ENCODE measurements around the gene MIPEP. TPM values are rescaled to one million over a fixed set of nuclear protein-coding genes. Genes with fewer than 3 reads are reported as not detected.
A peak's percentile ranks its signal among the peaks of the same experiment; 100 is the strongest.

The MIPEP gene
- polyA plus RNA-seq, 1 donor (not counting 4 experiments of a cell fraction or from before 2014, with no cell fraction given), result 35.0 TPM

- DNase-seq (ENCODE audit: low read depth, low spot score) (peak; percentile 73), FAIRE-seq (peak; percentile 78)
- peak overlapping the region; percentile 90 for H3K27ac ChIP-seq (ENCODE audit: control insufficient read depth, insufficient read depth, low read length)
- peak overlapping the region; percentile 64 for H3K9ac ChIP-seq (ENCODE audit: control insufficient read depth, extremely low read depth, insufficient read depth, low read length)
- peak overlapping the region in 2 of 3 experiments; percentile 14 to 57 for H3K4me3 ChIP-seq (ENCODE audit: control insufficient read depth in 2 of 3, extremely low read depth in 1 of 3, insufficient read depth in 2 of 3, low read depth in 1 of 3, low read length in 3 of 3)
- no peak overlapping the region for H2AFZ ChIP-seq (ENCODE audit: control insufficient read depth, low read length)
- H3K36me3 ChIP-seq (ENCODE audit: control insufficient read depth in 2 of 2, extremely low read depth in 1 of 2, insufficient read depth in 2 of 2, low read length in 2 of 2), result no peaks in the 10 kb centered on the region
- dilution Hi-C loops (cut with MboI; ENCODE audit: extremely low pct_ligation_motif_present, low sequenced_read_pairs), result no loop called here
- TF ChIP-seq, protein P1, sequence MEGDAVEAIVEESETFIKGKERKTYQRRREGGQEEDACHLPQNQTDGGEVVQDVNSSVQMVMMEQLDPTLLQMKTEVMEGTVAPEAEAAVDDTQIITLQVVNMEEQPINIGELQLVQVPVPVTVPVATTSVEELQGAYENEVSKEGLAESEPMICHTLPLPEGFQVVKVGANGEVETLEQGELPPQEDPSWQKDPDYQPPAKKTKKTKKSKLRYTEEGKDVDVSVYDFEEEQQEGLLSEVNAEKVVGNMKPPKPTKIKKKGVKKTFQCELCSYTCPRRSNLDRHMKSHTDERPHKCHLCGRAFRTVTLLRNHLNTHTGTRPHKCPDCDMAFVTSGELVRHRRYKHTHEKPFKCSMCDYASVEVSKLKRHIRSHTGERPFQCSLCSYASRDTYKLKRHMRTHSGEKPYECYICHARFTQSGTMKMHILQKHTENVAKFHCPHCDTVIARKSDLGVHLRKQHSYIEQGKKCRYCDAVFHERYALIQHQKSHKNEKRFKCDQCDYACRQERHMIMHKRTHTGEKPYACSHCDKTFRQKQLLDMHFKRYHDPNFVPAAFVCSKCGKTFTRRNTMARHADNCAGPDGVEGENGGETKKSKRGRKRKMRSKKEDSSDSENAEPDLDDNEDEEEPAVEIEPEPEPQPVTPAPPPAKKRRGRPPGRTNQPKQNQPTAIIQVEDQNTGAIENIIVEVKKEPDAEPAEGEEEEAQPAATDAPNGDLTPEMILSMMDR (optimal IDR thresholded peaks at IDR 0.05 in 1 of 3, IDR thresholded peaks at IDR 0.05 in 1 of 3, conservative IDR thresholded peaks at IDR 0.05 in 1 of 3; ENCODE audit: extremely low read depth in 1 of 3, insufficient read depth in 2 of 3, low read length in 3 of 3), result no peak
- TF ChIP-seq EZH2 (IDR thresholded peaks at IDR 0.05; ENCODE audit: low read length), result no peak
- no peaks in the 10 kb centered on the region for H3K9me1 ChIP-seq (ENCODE audit: control insufficient read depth, extremely low read depth, insufficient read depth, low read length)
- H3K79me2 ChIP-seq (ENCODE audit: control insufficient read depth, insufficient read depth, low read length), result no peaks in the 10 kb centered on the region
- H3K9me3 ChIP-seq (ENCODE audit: control insufficient read depth, low read depth, low read length), result no peaks in the 10 kb centered on the region
- peaks cover 28% of the 10 kb centered on the region for H3K4me1 ChIP-seq (ENCODE audit: control insufficient read depth, extremely low read depth, insufficient read depth, low read length)
- H4K20me1 ChIP-seq (ENCODE audit: control insufficient read depth, extremely low read depth, insufficient read depth, low read length), result no peaks in the 10 kb centered on the region
- no peaks in the 10 kb centered on the region for H3K27me3 ChIP-seq (ENCODE audit: control insufficient read depth, extremely low read depth, insufficient read depth, low read length)
- peak overlapping the region; percentile 87 for H3K4me2 ChIP-seq (ENCODE audit: control insufficient read depth, extremely low read depth, insufficient read depth, low read depth, low read length)
These were observed 117.2 kb downstream of the MIPEP start for GRCh38 chr13:23771956-23772355.

DNA sequence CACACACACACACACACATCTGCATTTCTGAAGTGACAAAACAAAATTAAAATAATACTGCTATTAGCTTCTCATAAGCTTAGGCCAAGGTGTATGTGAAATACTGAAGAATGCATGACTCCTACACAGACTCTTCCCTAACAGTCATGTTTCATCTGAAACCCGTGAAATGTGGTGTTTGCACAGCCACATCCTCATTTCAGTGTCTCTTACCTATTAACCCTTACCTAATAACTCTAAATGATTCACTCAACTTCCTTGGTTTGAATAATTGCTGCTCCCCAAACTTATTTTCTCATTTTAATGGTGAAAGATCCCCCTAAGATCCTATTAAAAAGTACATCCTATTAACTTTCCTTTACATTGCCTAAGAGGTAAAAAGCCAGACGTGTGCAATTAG lies 117.6 kb downstream of the MIPEP start:
- Histone ChIP-seq H3K27ac (ENCODE audit: control insufficient read depth, insufficient read depth, low read length) (peak overlapping the region; percentile 90), H3K4me2 (ENCODE audit: control insufficient read depth, extremely low read depth, insufficient read depth, low read depth, low read length) (peak overlapping the region; percentile 87)
- no peak for DNase-seq (ENCODE audit: low read depth, low spot score)

More for the DNA sequence above, 117.6 kb downstream of the MIPEP start:
- H3K4me1 ChIP-seq (ENCODE audit: control insufficient read depth, extremely low read depth, insufficient read depth, low read length), result peaks cover 28% of the 10 kb centered on the region
- no peaks in the 10 kb centered on the region for H3K9me1 ChIP-seq (ENCODE audit: control insufficient read depth, extremely low read depth, insufficient read depth, low read length)
- no peak overlapping the region for H2AFZ ChIP-seq (ENCODE audit: control insufficient read depth, low read length)
- no peaks in the 10 kb centered on the region for H3K9me3 ChIP-seq (ENCODE audit: control insufficient read depth, low read depth, low read length)
- peak overlapping the region in 2 of 3 experiments; percentile 14 to 57 for H3K4me3 ChIP-seq (ENCODE audit: control insufficient read depth in 2 of 3, extremely low read depth in 1 of 3, insufficient read depth in 2 of 3, low read depth in 1 of 3, low read length in 3 of 3)
- no peaks in the 10 kb centered on the region for H3K79me2 ChIP-seq (ENCODE audit: control insufficient read depth, insufficient read depth, low read length)
- no peaks in the 10 kb centered on the region for H3K36me3 ChIP-seq (ENCODE audit: control insufficient read depth in 2 of 2, extremely low read depth in 1 of 2, insufficient read depth in 2 of 2, low read length in 2 of 2)
- TF ChIP-seq, protein P1 (optimal IDR thresholded peaks at IDR 0.05 in 1 of 3, IDR thresholded peaks at IDR 0.05 in 1 of 3, conservative IDR thresholded peaks at IDR 0.05 in 1 of 3; ENCODE audit: extremely low read depth in 1 of 3, insufficient read depth in 2 of 3, low read length in 3 of 3), result no peak
- TF ChIP-seq EZH2 (IDR thresholded peaks at IDR 0.05; ENCODE audit: low read length), result no peak
- H3K9ac ChIP-seq (ENCODE audit: control insufficient read depth, extremely low read depth, insufficient read depth, low read length), result peak overlapping the region; percentile 64
- H4K20me1 ChIP-seq (ENCODE audit: control insufficient read depth, extremely low read depth, insufficient read depth, low read length), result no peaks in the 10 kb centered on the region
- FAIRE-seq, result no peak
- no peaks in the 10 kb centered on the region for H3K27me3 ChIP-seq (ENCODE audit: control insufficient read depth, extremely low read depth, insufficient read depth, low read length)
- dilution Hi-C loops (cut with MboI; ENCODE audit: extremely low pct_ligation_motif_present, low sequenced_read_pairs), result no loop called here
